Lower lobe of right lung (tissue), 2 donors: Measurements from ENCODE around the gene LRGUK. TPM values are rescaled to one million over a fixed set of nuclear protein-coding genes. Genes with fewer than 3 reads are reported as not detected.
A peak's percentile ranks its signal among the peaks of the same experiment; 100 is the strongest.

Experiments
- ATAC-seq, 2 donors: fragments of 200-7000 bp; cut with Tn5 transposase; one replicate each; pipeline ENCODE4 v1.9.1; 2020 to 2022; ENCODE audit warnings: mild to moderate bottlenecking in 2 of 2, moderate library complexity in 2 of 2
- DNase-seq: peaks from one replicate; pipeline ENCODE4 v3.0.0-alpha.2; 2020
- H3K27ac ChIP-seq: fragments of 200-600 bp; one replicate; pipeline ENCODE4 v1.8.0; 2022
- H3K27me3 ChIP-seq: fragments of 200-600 bp; one replicate; pipeline ENCODE4 v1.8.0; 2022; ENCODE audit warnings: low read depth
- H3K36me3 ChIP-seq: fragments of 200-600 bp; one replicate; pipeline ENCODE4 v1.8.0; 2022; ENCODE audit warnings: mild to moderate bottlenecking
- H3K4me1 ChIP-seq: fragments of 200-600 bp; one replicate; pipeline ENCODE4 v1.8.0; 2022
- H3K4me3 ChIP-seq: fragments of 200-600 bp; one replicate; pipeline ENCODE4 v1.8.0; 2022; ENCODE audit warnings: mild to moderate bottlenecking
- H3K9me3 ChIP-seq: fragments of 200-600 bp; one replicate; pipeline ENCODE4 v1.8.0; 2022
- intact Hi-C: fragments of 100-400 bp; cut with DNase I; formaldehyde crosslinking; loops from one replicate; pipeline ENCODE4 v1.11.0; 2022
- total RNA-seq: library from RNA; stranded (reverse); fragmentation: NEBNext Ultra II Directional; extraction: Animal tissue kit (Norgen Biotek cat#: 25700); gene quantifications from one replicate; pipeline ENCODE4 v1.2.1, GENCODE V29; 2021
- TF ChIP-seq, protein P1 (sequence below): fragments of 200-600 bp; IDR thresholded peaks from one replicate; pipeline ENCODE4 v1.8.0; 2022; ENCODE audit warnings: antibody characterized with exemption, mild to moderate bottlenecking
- donor health status: DM: no; HTN: yes; CAD: no; lungs with severe emphysema.

Gene LRGUK
- total RNA-seq, 1 donor from 2014 or later, result 1.8 TPM

DNA sequence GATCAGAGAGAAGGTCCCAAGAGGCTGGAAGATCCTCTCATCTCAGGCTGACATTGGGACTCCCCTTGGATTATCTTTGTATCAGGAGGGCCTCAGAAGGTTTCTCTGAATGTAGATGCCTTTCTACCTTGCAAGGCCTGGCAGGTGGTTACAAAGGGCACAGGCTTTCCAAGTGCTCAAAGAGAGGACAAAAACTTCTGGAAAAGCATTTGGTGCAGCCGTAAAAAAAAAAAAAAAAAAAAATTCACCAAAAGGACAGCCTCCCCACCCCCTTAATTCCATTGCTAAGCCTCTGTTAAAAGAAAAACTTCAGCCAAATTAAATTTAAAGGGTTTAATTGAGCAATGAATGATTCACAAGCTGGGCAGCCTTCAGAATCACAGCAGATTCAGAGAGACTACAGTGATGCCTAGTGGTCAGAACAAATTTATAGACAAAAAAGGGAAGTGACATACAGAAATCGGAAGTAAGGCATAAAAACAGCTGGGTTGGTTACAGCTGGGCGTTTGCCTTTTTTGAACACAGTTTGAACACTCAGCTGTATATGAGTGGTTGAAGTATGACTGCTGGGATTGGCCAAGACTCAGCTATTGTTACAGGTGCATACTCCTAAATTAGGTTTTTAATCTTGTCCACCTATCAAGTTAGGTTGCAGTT lies 42.5 kb upstream of the LRGUK start:
- TF ChIP-seq, protein P1, sequence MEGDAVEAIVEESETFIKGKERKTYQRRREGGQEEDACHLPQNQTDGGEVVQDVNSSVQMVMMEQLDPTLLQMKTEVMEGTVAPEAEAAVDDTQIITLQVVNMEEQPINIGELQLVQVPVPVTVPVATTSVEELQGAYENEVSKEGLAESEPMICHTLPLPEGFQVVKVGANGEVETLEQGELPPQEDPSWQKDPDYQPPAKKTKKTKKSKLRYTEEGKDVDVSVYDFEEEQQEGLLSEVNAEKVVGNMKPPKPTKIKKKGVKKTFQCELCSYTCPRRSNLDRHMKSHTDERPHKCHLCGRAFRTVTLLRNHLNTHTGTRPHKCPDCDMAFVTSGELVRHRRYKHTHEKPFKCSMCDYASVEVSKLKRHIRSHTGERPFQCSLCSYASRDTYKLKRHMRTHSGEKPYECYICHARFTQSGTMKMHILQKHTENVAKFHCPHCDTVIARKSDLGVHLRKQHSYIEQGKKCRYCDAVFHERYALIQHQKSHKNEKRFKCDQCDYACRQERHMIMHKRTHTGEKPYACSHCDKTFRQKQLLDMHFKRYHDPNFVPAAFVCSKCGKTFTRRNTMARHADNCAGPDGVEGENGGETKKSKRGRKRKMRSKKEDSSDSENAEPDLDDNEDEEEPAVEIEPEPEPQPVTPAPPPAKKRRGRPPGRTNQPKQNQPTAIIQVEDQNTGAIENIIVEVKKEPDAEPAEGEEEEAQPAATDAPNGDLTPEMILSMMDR, result no peak
- H3K4me3 ChIP-seq, result no peak overlapping the region
- ATAC-seq, result peak in 1 of 2 donors; percentile 60

DNA sequence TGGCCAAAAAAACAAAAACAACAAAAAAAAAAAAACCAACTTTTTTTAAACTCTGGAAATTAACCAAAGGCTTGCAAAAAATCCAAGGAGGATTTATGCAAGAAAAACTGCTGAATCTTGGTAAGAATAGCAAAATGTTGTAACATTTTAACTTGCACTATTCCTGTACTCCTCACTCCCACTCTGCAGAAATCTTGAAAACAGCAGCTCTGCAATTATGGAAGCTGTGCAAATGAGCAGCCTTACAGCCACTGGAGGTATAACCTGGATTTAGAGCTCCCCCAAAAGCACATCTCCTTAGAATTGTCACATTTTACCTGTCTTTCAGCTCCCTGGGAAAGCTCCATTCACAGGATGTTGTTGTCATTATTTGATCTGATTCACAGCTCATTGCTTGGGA lies 41.8 kb upstream of the LRGUK start:
- no peak overlapping the region for H3K27ac ChIP-seq
- DNase-seq (no peak), ATAC-seq (no peak)
- intact Hi-C loops, result no loop called here
- peaks cover 9% of the 10 kb centered on the region for H3K4me1 ChIP-seq
- H3K36me3 ChIP-seq, result no peaks in the 10 kb centered on the region
- no peaks in the 10 kb centered on the region for H3K27me3 ChIP-seq
- TF ChIP-seq, protein P1, result no peak
- peaks cover 18% of the 10 kb centered on the region for H3K9me3 ChIP-seq
- H3K4me3 ChIP-seq, result no peak overlapping the region

More for the DNA sequence above, 42.5 kb upstream of the LRGUK start:
- no peak for DNase-seq
- H3K9me3 ChIP-seq, result peaks cover 18% of the 10 kb centered on the region
- no peaks in the 10 kb centered on the region for H3K36me3 ChIP-seq
- H3K27me3 ChIP-seq, result no peaks in the 10 kb centered on the region
- peaks cover 9% of the 10 kb centered on the region for H3K4me1 ChIP-seq
- H3K27ac ChIP-seq, result no peak overlapping the region
- intact Hi-C loops, result no loop called here

DNA sequence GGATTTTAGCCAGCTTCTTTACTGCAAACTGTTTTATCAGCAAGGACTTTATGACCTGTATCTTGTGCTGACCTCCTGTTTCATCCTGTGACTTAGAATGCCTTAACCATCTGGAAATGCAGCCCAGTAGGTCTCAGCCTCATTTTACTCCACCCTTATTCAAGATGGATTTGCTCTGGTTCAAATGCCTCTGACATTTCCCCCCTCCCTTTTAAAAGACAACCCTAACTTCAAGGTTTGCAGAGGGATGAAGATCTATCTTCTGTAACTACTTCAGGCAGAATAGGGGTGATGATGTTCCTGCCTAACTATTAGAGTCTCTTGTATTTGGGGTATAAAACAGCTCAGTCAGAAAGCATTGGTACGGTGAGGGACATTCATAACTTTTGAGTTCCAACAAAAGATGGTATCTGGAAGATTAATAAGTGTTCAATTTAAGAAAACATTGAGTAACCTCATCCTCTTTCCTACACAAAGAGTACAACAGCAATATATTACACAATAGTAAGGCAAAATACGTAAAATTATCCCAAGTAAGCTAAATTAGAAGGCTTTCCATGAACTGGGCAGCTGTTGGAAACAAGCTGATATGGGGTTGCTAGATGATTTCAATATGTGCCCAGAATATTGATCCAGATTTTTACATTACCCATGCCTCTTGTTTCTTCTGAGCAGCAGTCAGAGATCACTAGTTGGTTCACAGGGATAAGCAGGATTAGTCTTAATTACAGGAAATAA lies 40.0 kb upstream of the LRGUK start:
- Histone ChIP-seq H3K9me3 (peaks cover 18% of the 10 kb centered on the region), H3K27ac (no peak overlapping the region), H3K4me3 (no peak overlapping the region), H3K27me3 (no peaks in the 10 kb centered on the region), H3K36me3 (no peaks in the 10 kb centered on the region), H3K4me1 (peaks cover 9% of the 10 kb centered on the region)
- intact Hi-C loops, result no loop called here
- TF ChIP-seq, protein P1, result no peak
- DNase-seq (no peak), ATAC-seq (no peak)

DNA sequence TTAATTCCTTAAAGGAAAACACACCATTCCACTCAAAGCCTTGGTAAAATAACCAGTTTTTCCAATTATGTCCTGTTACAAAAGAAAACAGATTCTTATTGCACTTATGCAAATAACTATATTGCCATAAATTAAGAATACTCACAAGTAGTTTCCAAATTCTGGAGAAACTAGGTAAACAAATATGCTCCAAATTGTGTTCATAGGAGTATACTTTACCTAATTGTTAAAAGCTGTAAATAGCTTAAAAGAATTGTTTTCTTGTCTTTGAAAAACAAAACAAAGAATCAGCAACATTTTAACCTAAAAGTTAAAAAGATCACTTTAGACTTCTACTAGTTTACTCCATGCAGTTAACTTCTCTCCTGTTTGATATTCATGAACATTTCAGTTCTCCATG lies 38.9 kb upstream of the LRGUK start:
- H3K4me1 ChIP-seq, result peaks cover 9% of the 10 kb centered on the region

DNA sequence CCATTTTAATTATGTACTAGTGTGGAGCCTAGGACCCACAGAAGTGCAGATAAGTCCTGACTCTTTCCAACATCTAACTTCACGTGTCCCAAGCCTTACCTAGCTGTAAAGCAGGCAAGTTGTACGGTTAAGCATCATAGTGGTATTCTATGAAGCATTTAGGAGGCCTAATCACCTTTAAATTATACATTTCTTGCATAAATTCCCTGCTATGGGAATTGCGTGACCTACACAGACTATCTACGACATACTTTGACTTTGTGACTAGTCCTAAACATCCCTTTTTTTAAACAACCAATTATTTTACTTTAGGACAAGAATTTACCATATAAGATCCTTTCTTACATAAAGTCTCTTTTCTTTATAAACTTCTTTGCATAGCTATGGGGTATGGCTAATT lies 37.7 kb upstream of the LRGUK start:
- Histone ChIP-seq H3K36me3 (no peaks in the 10 kb centered on the region), H3K27me3 (no peaks in the 10 kb centered on the region), H3K4me1 (peaks cover 2% of the 10 kb centered on the region), H3K27ac (no peak overlapping the region), H3K4me3 (no peak overlapping the region), H3K9me3 (peaks cover 18% of the 10 kb centered on the region)
- DNase-seq (no peak), ATAC-seq (no peak)
- intact Hi-C loops, result no loop called here
- TF ChIP-seq, protein P1, result no peak

More for the DNA sequence above, 38.9 kb upstream of the LRGUK start:
- ATAC-seq (no peak), DNase-seq (no peak)
- Histone ChIP-seq H3K36me3 (no peaks in the 10 kb centered on the region), H3K9me3 (peaks cover 18% of the 10 kb centered on the region), H3K27me3 (no peaks in the 10 kb centered on the region), H3K27ac (no peak overlapping the region), H3K4me3 (no peak overlapping the region)
- intact Hi-C loops, result no loop called here
- TF ChIP-seq, protein P1, result no peak
